ENCODE measurements around the gene TMEM132C. TPM values are rescaled to one million over a fixed set of nuclear protein-coding genes. Genes with fewer than 3 reads are reported as not detected.

Gene TMEM132C
- total RNA-seq, 2 donors from 2014 or later, result 0.46 to 5.3 TPM

DNA sequence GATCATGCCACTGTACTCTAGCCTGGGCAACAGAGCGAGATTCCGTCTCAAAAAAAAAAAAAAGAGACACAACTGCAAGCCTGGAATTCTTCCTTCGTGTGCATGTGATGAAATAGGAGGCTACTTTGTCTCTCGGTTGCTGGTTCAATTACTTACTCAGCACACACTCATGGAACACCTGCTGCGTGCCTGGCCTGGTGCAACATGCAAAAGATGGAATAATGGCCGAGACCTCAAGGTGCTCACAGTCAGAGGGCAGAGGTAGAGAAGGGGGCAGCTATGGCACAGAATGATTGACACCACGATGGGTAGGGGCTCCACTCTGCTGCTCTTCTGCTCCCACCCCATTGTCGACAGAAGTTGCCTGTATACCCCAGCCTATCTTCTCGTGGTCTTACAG is 444.5 kb downstream of the TMEM132C start:
- intact Hi-C loops (cut with DNase I), result no loop called here
- Histone ChIP-seq H3K27ac (no peak overlapping the region), H3K27me3 (replicated peaks; ENCODE audit: insufficient read depth) (no peaks in the 10 kb centered on the region), H3K9me3 (no peaks in the 10 kb centered on the region), H3K4me3 (no peak overlapping the region), H3K36me3 (no peaks in the 10 kb centered on the region), H3K4me1 (replicated peaks) (no peaks in the 10 kb centered on the region)
- DNase-seq (ENCODE audit: low spot score), result no peak
- TF ChIP-seq POLR2AphosphoS5 (IDR thresholded peaks at IDR 0.05) (no peak), POLR2A (IDR thresholded peaks at IDR 0.05) (no peak)
- TF ChIP-seq, protein P1, sequence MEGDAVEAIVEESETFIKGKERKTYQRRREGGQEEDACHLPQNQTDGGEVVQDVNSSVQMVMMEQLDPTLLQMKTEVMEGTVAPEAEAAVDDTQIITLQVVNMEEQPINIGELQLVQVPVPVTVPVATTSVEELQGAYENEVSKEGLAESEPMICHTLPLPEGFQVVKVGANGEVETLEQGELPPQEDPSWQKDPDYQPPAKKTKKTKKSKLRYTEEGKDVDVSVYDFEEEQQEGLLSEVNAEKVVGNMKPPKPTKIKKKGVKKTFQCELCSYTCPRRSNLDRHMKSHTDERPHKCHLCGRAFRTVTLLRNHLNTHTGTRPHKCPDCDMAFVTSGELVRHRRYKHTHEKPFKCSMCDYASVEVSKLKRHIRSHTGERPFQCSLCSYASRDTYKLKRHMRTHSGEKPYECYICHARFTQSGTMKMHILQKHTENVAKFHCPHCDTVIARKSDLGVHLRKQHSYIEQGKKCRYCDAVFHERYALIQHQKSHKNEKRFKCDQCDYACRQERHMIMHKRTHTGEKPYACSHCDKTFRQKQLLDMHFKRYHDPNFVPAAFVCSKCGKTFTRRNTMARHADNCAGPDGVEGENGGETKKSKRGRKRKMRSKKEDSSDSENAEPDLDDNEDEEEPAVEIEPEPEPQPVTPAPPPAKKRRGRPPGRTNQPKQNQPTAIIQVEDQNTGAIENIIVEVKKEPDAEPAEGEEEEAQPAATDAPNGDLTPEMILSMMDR (IDR thresholded peaks at IDR 0.05), result no peak
- WGBS, result 91% methylated on average over 9 of the region's 9 CpGs

DNA sequence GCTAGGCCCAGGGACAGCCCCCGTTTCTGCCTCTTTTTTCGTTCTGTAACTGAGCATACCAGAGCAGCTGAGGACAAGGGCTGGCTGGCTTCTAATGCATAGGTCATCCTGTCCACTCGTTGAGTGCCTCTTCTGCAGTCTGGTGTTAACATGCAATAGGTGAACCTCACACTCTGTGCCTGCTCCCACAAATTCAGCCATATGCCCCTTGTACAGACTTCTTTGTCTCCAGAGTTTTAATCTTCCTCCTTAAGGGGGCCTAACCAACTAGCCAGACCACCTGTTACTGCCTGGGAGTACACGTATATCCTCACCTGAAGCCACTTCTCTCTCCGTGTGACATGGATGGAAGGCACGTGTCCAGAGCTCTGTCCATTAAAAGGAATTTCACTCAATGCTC is 445.7 kb downstream of the TMEM132C start:
- no peaks in the 10 kb centered on the region for H3K9me3 ChIP-seq
- H3K4me1 ChIP-seq (replicated peaks), result no peaks in the 10 kb centered on the region
- H3K27me3 ChIP-seq (replicated peaks; ENCODE audit: insufficient read depth), result no peaks in the 10 kb centered on the region
- 90% methylated on average over 6 of the region's 6 CpGs for WGBS
- no peaks in the 10 kb centered on the region for H3K36me3 ChIP-seq
- no peak overlapping the region for H3K27ac ChIP-seq
- TF ChIP-seq, protein P1 (IDR thresholded peaks at IDR 0.05), result no peak
- TF ChIP-seq POLR2A (IDR thresholded peaks at IDR 0.05) (no peak), POLR2AphosphoS5 (IDR thresholded peaks at IDR 0.05) (no peak)
- no peak overlapping the region for H3K4me3 ChIP-seq
- intact Hi-C loops (cut with DNase I), result no loop called here
- DNase-seq (ENCODE audit: low spot score), result no peak

DNA sequence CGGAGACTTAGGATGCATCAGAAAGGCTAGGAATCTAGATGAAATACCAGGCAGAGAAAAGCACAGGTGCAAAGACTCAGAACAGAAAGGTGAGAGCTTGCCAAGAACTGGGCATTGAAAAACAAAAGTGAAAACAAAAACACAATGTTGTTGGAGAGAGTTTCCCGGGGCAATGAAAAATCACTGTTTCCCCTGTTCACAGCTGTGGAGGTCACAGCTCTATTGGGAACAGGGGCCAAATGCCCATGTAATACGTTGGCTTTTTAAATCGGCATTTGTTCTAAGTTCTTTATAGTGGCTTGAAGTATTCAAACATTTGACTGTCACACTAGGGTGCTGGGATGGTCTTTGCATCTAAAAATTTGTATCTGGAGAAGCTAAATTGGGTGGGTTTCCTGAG is 448.5 kb downstream of the TMEM132C start:
- TF ChIP-seq POLR2A (IDR thresholded peaks at IDR 0.05) (no peak), POLR2AphosphoS5 (IDR thresholded peaks at IDR 0.05) (no peak)
- TF ChIP-seq, protein P1 (IDR thresholded peaks at IDR 0.05), result no peak
- Histone ChIP-seq H3K4me1 (replicated peaks) (no peaks in the 10 kb centered on the region), H3K36me3 (no peaks in the 10 kb centered on the region), H3K9me3 (no peaks in the 10 kb centered on the region), H3K27ac (no peak overlapping the region), H3K27me3 (replicated peaks; ENCODE audit: insufficient read depth) (no peaks in the 10 kb centered on the region), H3K4me3 (no peak overlapping the region)
- 64% methylated on average over 4 of the region's 4 CpGs for WGBS
- DNase-seq (ENCODE audit: low spot score), result no peak
- intact Hi-C loops (cut with DNase I), result no loop called here

DNA sequence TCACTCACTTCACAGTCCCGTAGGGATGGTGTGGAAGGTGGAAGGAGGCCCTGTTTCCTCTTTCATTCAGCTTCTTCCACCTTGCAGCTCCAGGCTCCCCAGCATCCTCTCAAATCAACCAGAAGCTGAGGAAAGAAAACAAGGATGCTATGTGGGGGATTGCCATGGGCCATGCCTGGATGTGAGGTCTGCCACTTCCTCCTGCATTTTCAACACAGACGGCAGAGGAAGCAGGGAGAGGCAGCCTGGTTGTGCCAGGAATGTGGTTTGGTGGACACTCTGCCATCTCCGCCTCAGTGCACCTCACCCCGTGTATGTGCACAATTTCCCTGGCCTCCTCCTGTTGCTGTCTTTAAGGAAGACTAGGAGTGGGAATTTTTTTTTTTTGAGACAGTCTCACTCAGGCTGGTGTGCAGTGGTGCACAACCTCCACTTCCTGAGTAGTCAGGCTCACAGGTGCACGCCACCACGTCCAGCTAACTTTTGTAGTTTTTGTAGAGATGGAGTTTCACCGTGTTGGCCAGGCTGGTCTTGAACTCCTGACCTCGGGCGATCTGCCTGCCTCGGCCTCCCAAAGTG is 457.6 kb downstream of the TMEM132C start:
- TF ChIP-seq, protein P1 (IDR thresholded peaks at IDR 0.05), result no peak
- TF ChIP-seq POLR2A (IDR thresholded peaks at IDR 0.05), result no peak
- no peak for TF ChIP-seq POLR2AphosphoS5 (IDR thresholded peaks at IDR 0.05)
- Histone ChIP-seq H3K27me3 (replicated peaks; ENCODE audit: insufficient read depth) (no peaks in the 10 kb centered on the region), H3K36me3 (no peaks in the 10 kb centered on the region), H3K9me3 (no peaks in the 10 kb centered on the region), H3K4me1 (replicated peaks) (no peaks in the 10 kb centered on the region), H3K4me3 (no peak overlapping the region), H3K27ac (no peak overlapping the region)
- 84% methylated on average over 10 of the region's 10 CpGs for WGBS
- intact Hi-C loops (cut with DNase I), result no loop called here
- DNase-seq (ENCODE audit: low spot score), result no peak

DNA sequence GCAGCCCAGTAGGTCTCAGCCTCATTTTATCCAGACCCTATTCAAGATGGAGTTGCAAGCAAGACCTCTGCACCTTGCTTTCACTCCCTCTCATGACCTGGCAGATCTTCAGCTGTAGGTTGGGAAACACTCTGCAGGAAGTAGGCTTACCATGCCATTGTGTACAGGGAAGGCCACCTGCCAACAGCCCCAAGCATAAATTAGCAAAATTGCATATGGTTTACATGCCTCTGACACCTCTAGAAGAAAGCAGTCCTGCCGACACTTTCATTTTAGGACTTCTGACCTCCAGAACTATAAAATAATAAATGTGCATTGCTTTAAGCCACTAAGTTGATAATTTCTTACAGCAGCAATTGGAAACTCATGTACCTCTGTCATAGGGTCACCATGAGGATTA is 459.9 kb downstream of the TMEM132C start:
- Histone ChIP-seq H3K4me3 (no peak overlapping the region), H3K27me3 (replicated peaks; ENCODE audit: insufficient read depth) (no peaks in the 10 kb centered on the region), H3K4me1 (replicated peaks) (no peaks in the 10 kb centered on the region), H3K9me3 (no peaks in the 10 kb centered on the region), H3K36me3 (no peaks in the 10 kb centered on the region), H3K27ac (no peak overlapping the region)
- TF ChIP-seq, protein P1 (IDR thresholded peaks at IDR 0.05), result no peak
- TF ChIP-seq POLR2A (IDR thresholded peaks at IDR 0.05) (no peak), POLR2AphosphoS5 (IDR thresholded peaks at IDR 0.05) (no peak)
- DNase-seq (ENCODE audit: low spot score), result no peak
- intact Hi-C loops (cut with DNase I), result no loop called here
- WGBS, result 74% methylated on average over 1 of the region's 1 CpG
